Mucosa of rectum (tissue), 2 donors: ENCODE measurements around the gene TMEM209.
A peak's percentile ranks its signal among the peaks of the same experiment; 100 is the strongest.

Source experiments
- H3K27ac ChIP-seq, 2 donors: one replicate each; pipeline ENCODE4 v1.7.0; 2013; ENCODE audit warnings: inconsistent platforms in 2 of 2, low read depth in 2 of 2, low read length in 2 of 2
- H3K27me3 ChIP-seq, 2 donors: one replicate each; pipeline ENCODE4 v1.7.0; 2013; ENCODE audit warnings: low read length in 2 of 2; ENCODE audit not compliant: control insufficient read depth in 2 of 2, insufficient read depth in 2 of 2
- H3K36me3 ChIP-seq, 2 donors: one replicate each; pipeline ENCODE4 v1.7.0; 2013; ENCODE audit warnings: low read length in 2 of 2; ENCODE audit not compliant: control insufficient read depth in 2 of 2, insufficient read depth in 2 of 2
- H3K4me1 ChIP-seq, 2 donors: one replicate each; pipeline ENCODE4 v1.7.0; 2013; ENCODE audit warnings: low read length in 2 of 2, mild to moderate bottlenecking in 1 of 2; ENCODE audit not compliant: control insufficient read depth in 2 of 2, insufficient read depth in 2 of 2
- H3K4me3 ChIP-seq, 2 donors: one replicate each; pipeline ENCODE4 v1.7.0; 2013; ENCODE audit warnings: low read length in 2 of 2
- H3K9ac ChIP-seq, 2 donors: one replicate each; pipeline ENCODE4 v1.7.0; 2013; ENCODE audit warnings: low read length in 2 of 2, low read depth in 1 of 2, mild to moderate bottlenecking in 1 of 2
- H3K9me3 ChIP-seq, 2 donors: one replicate each; pipeline ENCODE4 v1.7.0; 2013; ENCODE audit warnings: low read length in 2 of 2; ENCODE audit not compliant: control insufficient read depth in 2 of 2
- donor health status: healthy.
- donor health status: Normal muscosa, but diverticular disease.

TMEM209 gene

DNA sequence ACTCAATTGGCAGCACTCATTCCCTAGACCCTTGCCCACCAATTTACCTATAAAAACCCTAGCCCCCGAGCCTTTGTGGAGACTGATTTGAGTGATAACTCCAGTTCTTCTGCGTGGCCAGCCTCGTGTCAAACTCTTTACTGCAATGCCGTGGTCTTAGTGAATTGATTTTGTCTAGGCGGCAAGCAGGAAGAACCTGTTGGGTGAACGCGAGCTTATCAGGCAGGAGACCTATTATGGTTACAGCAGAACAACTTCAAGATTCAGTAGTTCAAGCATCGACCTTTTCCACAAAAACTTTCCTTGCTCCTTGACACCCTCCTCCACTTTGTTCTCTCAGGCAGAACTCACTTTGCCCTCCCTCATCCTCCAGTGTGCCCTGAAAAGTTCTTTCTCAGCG, 14.7 kb upstream of the TMEM209 start:
- H3K9me3 ChIP-seq, result no peaks in the 10 kb centered on the region
- H3K36me3 ChIP-seq, result no peaks in the 10 kb centered on the region
- H3K4me3 ChIP-seq, result no peak overlapping the region
- H3K9ac ChIP-seq, result no peak overlapping the region
- H3K27ac ChIP-seq, result no peak overlapping the region
- H3K27me3 ChIP-seq, result no peaks in the 10 kb centered on the region
- H3K4me1 ChIP-seq, result no peaks in the 10 kb centered on the region

DNA sequence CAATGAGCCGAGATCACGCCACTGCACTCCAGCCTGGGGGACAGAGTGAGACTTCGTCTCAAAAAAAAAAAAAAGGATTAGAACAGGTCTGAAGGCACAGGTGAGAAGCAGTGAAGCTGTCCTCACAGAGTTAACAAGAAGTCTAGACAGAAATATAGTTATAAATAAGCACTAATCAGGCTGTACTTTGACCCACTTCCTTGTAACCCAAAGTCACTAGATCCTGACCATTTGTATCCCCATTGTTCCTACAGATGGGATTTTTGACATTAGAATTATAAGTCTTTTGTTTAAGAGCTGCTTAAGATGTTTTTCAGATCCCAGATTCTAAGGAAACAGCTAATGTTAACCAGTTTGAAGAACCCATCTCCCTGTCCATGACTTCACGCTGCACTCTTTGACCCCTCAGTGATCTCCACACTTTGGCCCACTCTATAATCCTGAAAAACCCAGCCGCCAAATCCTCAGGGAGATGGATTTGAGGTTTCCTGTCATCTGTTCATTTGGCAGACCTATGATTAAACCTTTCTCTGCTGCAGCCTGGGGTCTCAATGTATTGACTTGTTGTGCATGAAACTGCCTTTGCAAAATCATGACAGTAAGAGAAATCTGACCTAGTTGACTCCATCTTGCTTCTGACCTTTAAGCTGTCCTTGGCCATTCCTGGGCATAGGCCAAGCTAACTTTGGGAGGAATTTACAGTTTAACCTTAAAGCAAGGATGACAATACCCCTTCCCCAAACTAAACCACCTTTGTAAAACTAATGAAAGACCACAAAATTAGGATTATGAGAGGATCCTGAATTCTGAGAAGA, 13.8 kb upstream of the TMEM209 start:
- H3K36me3 ChIP-seq, result no peaks in the 10 kb centered on the region
- H3K9ac ChIP-seq, result no peak overlapping the region
- no peak overlapping the region for H3K4me3 ChIP-seq
- H3K27ac ChIP-seq, result no peak overlapping the region
- no peaks in the 10 kb centered on the region for H3K9me3 ChIP-seq
- H3K4me1 ChIP-seq, result no peaks in the 10 kb centered on the region
- no peaks in the 10 kb centered on the region for H3K27me3 ChIP-seq

DNA sequence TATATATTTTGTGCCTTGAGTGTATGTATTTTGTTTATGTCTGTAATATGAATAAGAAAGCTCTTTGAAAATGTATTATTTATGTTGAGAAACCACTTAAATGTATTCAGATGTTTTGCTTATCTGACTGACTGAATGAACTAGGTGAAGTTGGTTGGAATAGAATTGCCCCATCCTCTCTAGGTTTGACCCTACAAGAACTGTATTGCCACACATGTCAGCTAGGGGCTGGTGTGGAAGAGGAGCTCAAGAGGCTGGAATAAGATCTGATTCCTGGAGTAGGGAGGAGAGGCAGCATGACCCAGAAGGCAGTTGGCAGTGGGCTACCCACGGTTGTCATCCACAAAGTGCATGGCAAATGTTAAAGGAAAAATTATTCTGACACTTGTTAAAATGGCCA, 11.5 kb upstream of the TMEM209 start:
- H3K9ac ChIP-seq, result no peak overlapping the region
- no peak overlapping the region for H3K27ac ChIP-seq
- H3K4me3 ChIP-seq, result no peak overlapping the region
- no peaks in the 10 kb centered on the region for H3K27me3 ChIP-seq
- no peaks in the 10 kb centered on the region for H3K4me1 ChIP-seq
- no peaks in the 10 kb centered on the region for H3K36me3 ChIP-seq
- no peaks in the 10 kb centered on the region for H3K9me3 ChIP-seq

DNA sequence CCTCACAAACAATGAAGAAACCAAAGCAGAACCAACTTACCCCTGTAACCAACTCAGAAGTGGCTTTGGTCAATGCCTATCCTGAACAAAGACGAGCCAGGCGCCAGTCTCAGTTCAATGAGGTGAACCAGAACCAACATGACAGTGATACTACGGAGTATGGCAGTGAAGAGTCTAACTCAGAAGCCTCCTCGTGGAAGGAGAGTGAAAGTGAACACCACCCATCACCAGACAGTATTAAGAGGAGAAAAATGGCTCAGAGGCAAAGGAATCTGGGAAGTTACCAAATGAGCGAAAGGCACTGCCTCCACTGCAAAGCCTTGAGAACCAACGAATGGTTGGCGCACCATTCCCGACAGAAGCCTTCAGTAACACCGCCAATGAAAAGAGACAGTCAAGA, 10.8 kb upstream of the TMEM209 start:
- Histone ChIP-seq H3K9me3 (no peaks in the 10 kb centered on the region), H3K4me1 (no peaks in the 10 kb centered on the region), H3K9ac (no peak overlapping the region), H3K27me3 (no peaks in the 10 kb centered on the region), H3K4me3 (no peak overlapping the region), H3K36me3 (no peaks in the 10 kb centered on the region), H3K27ac (no peak overlapping the region)

DNA sequence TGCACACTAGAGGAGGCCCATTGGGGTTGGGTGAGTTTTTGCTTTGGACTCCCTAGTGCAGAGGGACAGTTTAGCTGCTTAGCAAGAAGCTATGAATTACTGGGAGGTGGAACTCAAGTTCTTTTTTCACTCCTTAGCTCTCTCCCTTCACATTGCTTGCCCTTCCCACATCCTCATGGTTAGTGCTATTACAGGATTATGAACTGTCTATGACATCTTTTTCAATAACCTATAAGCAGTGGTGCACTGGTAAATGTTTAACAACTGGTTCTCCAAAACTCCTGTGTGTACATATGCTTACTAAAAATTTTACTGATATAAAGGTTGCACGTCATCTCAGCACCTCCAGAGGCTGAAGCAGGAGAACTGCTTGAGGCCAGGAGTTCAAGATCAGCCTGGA, 8.6 kb upstream of the TMEM209 start:
- no peak overlapping the region for H3K4me3 ChIP-seq
- H3K27ac ChIP-seq, result no peak overlapping the region
- no peaks in the 10 kb centered on the region for H3K36me3 ChIP-seq
- no peaks in the 10 kb centered on the region for H3K27me3 ChIP-seq
- H3K9ac ChIP-seq, result no peak overlapping the region
- H3K4me1 ChIP-seq, result no peaks in the 10 kb centered on the region
- H3K9me3 ChIP-seq, result no peaks in the 10 kb centered on the region

DNA sequence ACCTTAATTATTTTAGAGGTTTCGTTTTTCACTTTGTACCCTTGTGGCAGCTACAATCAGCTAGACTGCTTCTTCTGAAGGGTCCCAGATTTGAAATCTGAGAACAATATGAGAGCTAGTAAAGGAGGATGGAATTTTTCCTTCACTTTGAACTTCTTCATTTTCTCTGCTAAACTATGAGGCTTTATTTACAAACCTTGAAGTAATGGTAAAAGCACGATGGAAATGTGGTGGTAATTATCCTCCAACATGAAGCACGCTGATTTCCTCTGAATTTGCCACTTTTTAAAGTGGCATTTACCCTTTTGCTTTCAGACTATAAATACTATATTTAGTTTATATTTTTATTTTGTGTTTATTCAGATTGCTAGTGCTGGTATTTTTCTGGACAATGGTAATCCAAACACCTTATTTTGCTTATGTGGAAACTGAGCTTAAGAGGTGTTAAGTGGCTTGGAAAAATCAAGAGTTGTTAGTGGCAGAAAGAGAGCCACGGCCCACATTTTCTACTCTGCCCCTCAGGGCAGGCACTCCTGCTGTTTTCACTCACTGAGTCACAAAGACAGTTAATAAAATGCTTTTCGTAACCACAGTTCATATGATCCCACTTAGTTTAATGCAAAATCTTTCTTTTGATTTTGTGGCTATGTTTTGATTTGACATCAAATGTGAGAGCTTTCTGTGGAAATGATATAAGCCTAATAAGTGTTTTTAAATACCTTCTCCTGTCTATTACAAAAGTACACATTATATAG, 5.2 kb upstream of the TMEM209 start:
- Histone ChIP-seq H3K4me1 (peaks cover 0 to 3% of the 10 kb centered on the region in 2 donors), H3K27ac (no peak overlapping the region), H3K9ac (no peak overlapping the region), H3K27me3 (no peaks in the 10 kb centered on the region), H3K9me3 (no peaks in the 10 kb centered on the region), H3K4me3 (no peak overlapping the region), H3K36me3 (no peaks in the 10 kb centered on the region)

DNA sequence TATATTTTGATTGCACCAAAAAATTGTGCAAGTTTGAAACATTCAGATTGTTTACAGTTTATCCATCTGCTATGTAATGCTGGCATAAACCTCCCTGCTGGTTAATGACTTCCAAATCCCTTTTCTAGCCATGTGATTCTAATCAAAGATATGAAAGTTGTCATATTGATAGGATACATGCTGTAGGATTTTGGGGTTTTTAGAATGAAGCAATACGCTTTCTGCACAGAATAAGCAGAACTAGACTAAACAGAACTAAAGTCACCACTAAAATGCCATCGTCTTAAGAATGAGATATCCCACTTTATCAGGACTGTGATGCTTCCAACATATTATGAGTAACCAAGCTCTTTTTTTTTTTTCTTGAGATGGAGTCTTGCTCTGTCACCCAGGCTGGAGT, 3.3 kb upstream of the TMEM209 start:
- no peak overlapping the region for H3K4me3 ChIP-seq
- no peak overlapping the region for H3K27ac ChIP-seq
- H3K4me1 ChIP-seq, result peaks cover 0 to 11% of the 10 kb centered on the region in 2 donors
- no peak overlapping the region for H3K9ac ChIP-seq
- H3K27me3 ChIP-seq, result no peaks in the 10 kb centered on the region
- H3K9me3 ChIP-seq, result no peaks in the 10 kb centered on the region
- H3K36me3 ChIP-seq, result no peaks in the 10 kb centered on the region

DNA sequence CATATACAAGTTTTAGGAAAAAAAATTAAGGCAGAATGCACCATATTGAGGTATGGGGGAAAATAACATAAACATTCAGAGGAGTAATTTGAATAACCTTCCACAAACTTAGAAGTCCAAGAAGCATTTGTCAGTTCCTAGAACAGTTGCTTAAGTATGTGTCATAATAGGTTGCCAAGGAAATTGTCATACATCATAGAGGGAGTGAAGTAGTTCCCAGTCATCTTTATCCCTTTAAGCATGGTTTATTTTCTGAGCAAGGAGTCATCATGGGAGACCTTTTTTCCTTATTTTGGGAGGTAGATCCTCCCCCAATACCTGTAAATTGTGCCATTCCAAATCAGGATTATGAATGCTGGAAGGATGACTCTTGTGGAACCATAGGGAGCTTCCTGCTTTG, 2.4 kb upstream of the TMEM209 start, which contains the start of gene SSMEM1:
Gene SSMEM1 (plus strand): TSS at position 219 of the 400 bp plus-strand sequence. CDS start 51 bp downstream, at position 270.
- H3K9me3 ChIP-seq, result no peaks in the 10 kb centered on the region
- peaks cover 0 to 11% of the 10 kb centered on the region in 2 donors for H3K4me1 ChIP-seq
- no peaks in the 10 kb centered on the region for H3K27me3 ChIP-seq
- H3K9ac ChIP-seq, result no peak within 1 kb of the TSS
- no peak within 1 kb of the TSS for H3K4me3 ChIP-seq
- H3K27ac ChIP-seq, result no peak within 1 kb of the TSS
- no peaks in the 10 kb centered on the region for H3K36me3 ChIP-seq

DNA sequence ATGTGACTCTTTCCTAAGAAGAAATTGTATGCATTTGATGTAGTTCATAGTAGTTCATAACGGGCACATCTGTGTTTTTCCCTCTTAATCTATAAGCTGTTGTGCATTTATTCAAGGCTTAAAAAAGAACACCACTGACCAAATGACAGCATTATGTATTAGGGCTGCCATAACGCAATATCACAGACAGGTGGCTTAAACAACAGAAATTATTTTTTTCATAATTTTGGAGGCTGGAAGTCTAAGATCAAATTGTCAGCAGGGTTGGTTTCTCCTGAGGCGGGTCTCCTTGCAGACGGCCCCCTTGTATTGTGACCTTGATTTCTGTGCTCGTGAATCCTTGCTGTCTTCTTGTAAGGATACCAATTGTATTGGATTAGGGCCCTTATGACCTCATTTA, 1.8 kb upstream of the TMEM209 start:
- no peak overlapping the region for H3K27ac ChIP-seq
- H3K27me3 ChIP-seq, result no peaks in the 10 kb centered on the region
- H3K4me3 ChIP-seq, result no peak overlapping the region
- peaks cover 5 to 11% of the 10 kb centered on the region in 2 donors for H3K4me1 ChIP-seq
- no peaks in the 10 kb centered on the region for H3K9me3 ChIP-seq
- H3K9ac ChIP-seq, result no peak overlapping the region
- no peaks in the 10 kb centered on the region for H3K36me3 ChIP-seq

DNA sequence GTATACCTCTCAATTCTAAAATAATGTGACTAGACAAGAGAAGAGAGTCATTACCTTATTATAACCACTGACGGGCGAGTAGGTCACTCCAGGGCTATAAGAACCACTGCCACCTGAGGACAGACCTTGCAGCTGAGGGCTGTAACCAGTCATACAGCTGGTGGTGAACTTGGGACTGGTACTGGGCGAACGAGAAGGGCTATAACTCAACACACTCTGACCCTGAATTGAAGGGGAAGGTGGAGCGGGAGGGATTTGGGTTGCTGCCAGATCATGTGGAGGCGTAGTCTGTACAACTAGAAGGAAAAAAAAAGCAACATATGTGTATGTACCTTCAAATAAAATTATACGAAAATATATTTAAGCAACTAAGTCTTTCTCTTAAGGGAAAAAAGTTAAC, 3.4 kb downstream of the TMEM209 start:
- H3K9me3 ChIP-seq, result no peaks in the 10 kb centered on the region
- H3K36me3 ChIP-seq, result peaks cover 12 to 21% of the 10 kb centered on the region in 2 donors
- H3K9ac ChIP-seq, result no peak overlapping the region
- peak overlapping the region in 1 of 2 donors; percentile 55 for H3K4me3 ChIP-seq
- H3K4me1 ChIP-seq, result peaks cover 5 to 19% of the 10 kb centered on the region in 2 donors
- peak overlapping the region; percentile 53 to 64 for H3K27ac ChIP-seq
- H3K27me3 ChIP-seq, result no peaks in the 10 kb centered on the region
